Nephron progenitor cell (in vitro differentiated cells): Measurements from ENCODE around the gene COL4A2.

ENCODE experiments used
- DNase-seq: peaks from one replicate; pipeline ENCODE4 v3.0.0; 2021
- H3K27ac Mint-ChIP-seq: 2 replicates; pipeline ENCODE4 v1.8.0; 2021; ENCODE audit warnings: mild to moderate bottlenecking, moderate library complexity, mixed read lengths
- H3K27me3 Mint-ChIP-seq: 2 replicates; pipeline ENCODE4 v1.8.0; 2021; ENCODE audit warnings: mild to moderate bottlenecking, low read depth, mixed read lengths; ENCODE audit not compliant: poor library complexity
- H3K36me3 Mint-ChIP-seq: 2 replicates; pipeline ENCODE4 v1.8.0; 2021; ENCODE audit warnings: low read depth, mixed read lengths
- H3K4me1 Mint-ChIP-seq: 2 replicates; pipeline ENCODE4 v1.8.0; 2021; ENCODE audit warnings: mixed read lengths
- H3K4me3 Mint-ChIP-seq: 2 replicates; pipeline ENCODE4 v1.8.0; 2021; ENCODE audit warnings: mild to moderate bottlenecking, moderate library complexity, mixed read lengths
- H3K9me3 Mint-ChIP-seq: 2 replicates; pipeline ENCODE4 v1.8.0; 2021; ENCODE audit warnings: mild to moderate bottlenecking, moderate library complexity, mixed read lengths
- TF ChIP-seq, protein P1 (sequence below): fragments of 200-600 bp; sonication (generic); IDR thresholded peaks from 2 replicates; pipeline ENCODE4 v1.5.0; 2021; ENCODE audit warnings: antibody characterized with exemption

The COL4A2 gene

DNA sequence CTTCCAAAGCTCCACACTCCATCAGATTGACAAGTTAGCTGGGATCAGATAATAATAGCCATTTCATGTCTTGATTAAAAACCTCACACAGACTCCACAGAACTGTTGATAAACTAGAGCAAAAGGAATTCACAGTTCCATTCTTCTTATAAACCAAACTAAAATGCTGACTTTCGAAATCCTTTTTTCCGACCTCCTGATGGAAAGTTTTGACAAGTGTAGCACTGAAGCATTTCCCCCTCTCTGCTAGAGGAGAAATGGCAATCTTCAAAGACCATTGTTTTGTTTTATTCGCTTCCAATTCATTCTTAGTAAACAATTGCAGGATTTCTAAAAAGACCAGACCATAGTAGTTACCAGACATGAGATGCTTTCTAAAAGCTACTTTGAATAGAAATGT is 58.8 kb downstream of the COL4A2 start:
- peaks cover 47% of the 10 kb centered on the region for H3K36me3 Mint-ChIP-seq
- no peak for DNase-seq
- H3K4me1 Mint-ChIP-seq: peaks cover 21% of the 10 kb centered on the region
- H3K9me3 Mint-ChIP-seq: no peaks in the 10 kb centered on the region
- no peak overlapping the region for H3K27ac Mint-ChIP-seq
- H3K27me3 Mint-ChIP-seq: no peaks in the 10 kb centered on the region
- TF ChIP-seq, protein P1, sequence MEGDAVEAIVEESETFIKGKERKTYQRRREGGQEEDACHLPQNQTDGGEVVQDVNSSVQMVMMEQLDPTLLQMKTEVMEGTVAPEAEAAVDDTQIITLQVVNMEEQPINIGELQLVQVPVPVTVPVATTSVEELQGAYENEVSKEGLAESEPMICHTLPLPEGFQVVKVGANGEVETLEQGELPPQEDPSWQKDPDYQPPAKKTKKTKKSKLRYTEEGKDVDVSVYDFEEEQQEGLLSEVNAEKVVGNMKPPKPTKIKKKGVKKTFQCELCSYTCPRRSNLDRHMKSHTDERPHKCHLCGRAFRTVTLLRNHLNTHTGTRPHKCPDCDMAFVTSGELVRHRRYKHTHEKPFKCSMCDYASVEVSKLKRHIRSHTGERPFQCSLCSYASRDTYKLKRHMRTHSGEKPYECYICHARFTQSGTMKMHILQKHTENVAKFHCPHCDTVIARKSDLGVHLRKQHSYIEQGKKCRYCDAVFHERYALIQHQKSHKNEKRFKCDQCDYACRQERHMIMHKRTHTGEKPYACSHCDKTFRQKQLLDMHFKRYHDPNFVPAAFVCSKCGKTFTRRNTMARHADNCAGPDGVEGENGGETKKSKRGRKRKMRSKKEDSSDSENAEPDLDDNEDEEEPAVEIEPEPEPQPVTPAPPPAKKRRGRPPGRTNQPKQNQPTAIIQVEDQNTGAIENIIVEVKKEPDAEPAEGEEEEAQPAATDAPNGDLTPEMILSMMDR: no peak
- no peak overlapping the region for H3K4me3 Mint-ChIP-seq

DNA sequence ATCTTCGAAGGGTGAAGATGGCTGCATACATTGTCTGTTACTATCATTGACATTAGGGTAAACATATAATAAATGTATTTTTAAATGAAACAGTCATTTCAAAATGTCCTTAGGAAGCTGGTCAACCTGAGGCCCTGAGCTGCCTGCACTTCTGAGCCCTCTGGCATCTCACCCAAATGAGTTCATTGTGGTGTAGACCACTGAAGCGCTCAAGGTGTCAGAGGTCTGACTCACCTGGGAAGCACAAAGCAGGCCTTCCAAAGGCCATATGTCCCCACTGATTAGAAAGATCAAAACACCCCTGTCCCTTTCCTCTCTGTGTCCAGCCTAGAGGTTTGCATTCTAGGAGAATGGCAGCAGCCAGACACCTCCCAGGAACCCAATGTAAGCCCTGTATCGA is 59.6 kb downstream of the COL4A2 start:
- Mint-ChIP-seq H3K4me3 (no peak overlapping the region), H3K27ac (no peak overlapping the region), H3K36me3 (peaks cover 43% of the 10 kb centered on the region), H3K4me1 (peaks cover 27% of the 10 kb centered on the region), H3K9me3 (no peaks in the 10 kb centered on the region), H3K27me3 (peaks cover 2% of the 10 kb centered on the region)
- no peak for DNase-seq
- TF ChIP-seq, protein P1: no peak

DNA sequence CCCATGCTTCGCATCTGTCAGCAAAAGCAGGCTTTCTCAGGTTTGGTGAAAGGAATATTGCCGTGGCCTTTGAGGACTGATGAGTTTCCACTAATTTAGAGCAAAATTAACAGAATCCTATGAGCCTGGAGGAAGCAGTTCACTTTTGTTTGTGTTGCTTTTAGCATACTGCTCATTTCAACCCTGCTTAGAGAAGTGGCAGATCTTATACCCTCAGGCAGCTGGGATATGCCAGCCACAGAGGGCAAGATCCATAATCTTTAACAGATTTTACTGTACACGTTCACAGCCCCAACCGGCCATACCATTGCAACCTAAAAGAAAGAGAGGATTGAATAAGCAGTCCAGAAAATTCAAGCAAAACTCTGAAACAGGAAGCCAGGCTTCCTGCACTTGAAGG is 60.5 kb downstream of the COL4A2 start:
- H3K4me1 Mint-ChIP-seq: peaks cover 32% of the 10 kb centered on the region
- H3K27me3 Mint-ChIP-seq: peaks cover 3% of the 10 kb centered on the region
- H3K9me3 Mint-ChIP-seq: no peaks in the 10 kb centered on the region
- H3K36me3 Mint-ChIP-seq: peaks cover 35% of the 10 kb centered on the region
- no peak for DNase-seq
- TF ChIP-seq, protein P1: no peak
- no peak overlapping the region for H3K4me3 Mint-ChIP-seq
- H3K27ac Mint-ChIP-seq: no peak overlapping the region

DNA sequence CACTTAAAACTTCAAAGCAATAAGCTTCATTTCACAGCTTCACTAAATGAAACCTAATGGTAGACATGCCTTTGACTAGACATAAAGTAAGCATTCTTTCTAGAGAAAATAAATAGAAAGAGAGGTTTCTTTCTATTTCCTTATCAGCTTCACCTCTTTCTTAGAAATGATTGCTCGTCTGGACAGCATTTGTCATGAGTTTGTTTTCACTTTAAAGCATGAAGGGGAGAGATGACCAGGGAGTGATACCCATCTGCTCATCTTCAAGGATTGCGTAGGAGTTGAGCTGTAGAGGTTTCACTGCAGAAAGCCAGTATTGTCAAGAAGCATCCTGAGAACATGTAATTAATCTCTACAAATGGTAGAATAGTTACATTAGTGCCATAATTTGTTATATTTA is 61.3 kb downstream of the COL4A2 start:
- no peaks in the 10 kb centered on the region for H3K9me3 Mint-ChIP-seq
- peaks cover 3% of the 10 kb centered on the region for H3K27me3 Mint-ChIP-seq
- H3K4me1 Mint-ChIP-seq: peaks cover 28% of the 10 kb centered on the region
- peak overlapping the region; percentile 10 for H3K27ac Mint-ChIP-seq
- no peak overlapping the region for H3K4me3 Mint-ChIP-seq
- TF ChIP-seq, protein P1: no peak
- peaks cover 27% of the 10 kb centered on the region for H3K36me3 Mint-ChIP-seq
- DNase-seq: no peak

DNA sequence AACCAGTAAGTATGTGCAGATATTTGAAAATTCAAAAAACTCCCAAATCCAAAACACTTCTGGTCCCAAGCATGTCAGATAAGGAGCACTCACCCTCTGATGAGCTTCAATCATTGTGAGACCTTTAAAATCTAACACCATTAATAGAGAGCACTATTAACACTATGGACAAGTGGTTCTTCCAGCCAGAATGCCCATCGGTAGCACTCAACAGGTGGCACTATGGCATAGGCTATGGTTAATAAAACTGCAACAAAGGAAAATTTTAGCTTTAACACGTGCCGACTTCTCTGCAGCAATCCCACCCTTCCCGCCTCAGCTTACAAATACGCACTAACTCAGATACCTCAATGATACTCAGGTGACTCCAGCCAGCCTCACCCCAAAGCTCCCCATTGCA is 62.3 kb downstream of the COL4A2 start:
- H3K9me3 Mint-ChIP-seq: no peaks in the 10 kb centered on the region
- H3K4me3 Mint-ChIP-seq: no peak overlapping the region
- no peak for DNase-seq
- peaks cover 27% of the 10 kb centered on the region for H3K36me3 Mint-ChIP-seq
- peaks cover 3% of the 10 kb centered on the region for H3K27me3 Mint-ChIP-seq
- H3K4me1 Mint-ChIP-seq: peaks cover 31% of the 10 kb centered on the region
- TF ChIP-seq, protein P1: no peak
- no peak overlapping the region for H3K27ac Mint-ChIP-seq

DNA sequence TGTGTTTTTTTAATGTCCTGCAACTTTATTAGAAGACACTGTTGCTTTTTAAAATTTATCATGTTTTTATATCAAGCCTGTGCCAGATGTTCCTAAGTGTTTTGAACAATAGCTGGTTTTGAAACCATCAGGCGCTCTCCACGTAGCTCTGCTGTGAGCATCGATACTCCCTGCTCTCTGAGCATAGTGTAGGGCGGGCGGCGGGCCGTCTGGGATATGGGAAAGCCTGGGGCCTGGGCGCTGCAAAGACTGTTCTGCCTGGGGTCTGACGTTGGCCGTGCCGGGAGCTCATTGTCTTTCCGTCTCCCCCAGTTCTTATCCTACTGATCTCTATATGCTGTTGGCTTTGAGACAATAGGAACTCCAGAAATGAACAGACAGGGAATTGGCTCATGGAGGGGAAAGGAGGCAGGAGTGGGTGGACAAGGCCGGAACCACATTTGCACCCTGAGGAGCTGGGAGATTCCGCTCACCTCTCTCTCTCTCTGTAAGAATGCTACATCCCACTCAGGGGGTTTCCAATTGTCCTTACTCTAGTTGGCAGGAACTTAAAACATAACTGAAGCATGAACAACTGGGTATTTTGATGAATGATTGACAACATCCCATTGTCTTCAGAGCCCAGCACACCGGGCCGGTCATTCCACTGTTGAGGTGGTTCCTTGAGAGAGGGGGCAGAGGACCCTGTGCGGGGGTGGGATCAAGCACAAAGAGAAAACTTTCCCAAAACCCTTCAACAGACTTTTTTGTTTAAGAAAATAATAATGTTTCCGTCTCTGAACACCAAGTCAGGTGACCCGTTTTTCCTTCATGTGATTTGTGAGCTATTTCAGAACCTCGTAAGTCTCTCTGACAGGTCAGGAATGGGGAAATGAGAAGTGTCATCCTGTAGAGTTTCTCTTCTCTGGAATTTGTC is 64.7 kb downstream of the COL4A2 start:
- peaks cover 42% of the 10 kb centered on the region for H3K4me1 Mint-ChIP-seq
- no peaks in the 10 kb centered on the region for H3K9me3 Mint-ChIP-seq
- no peak overlapping the region for H3K4me3 Mint-ChIP-seq
- H3K27ac Mint-ChIP-seq: peak overlapping the region; percentile 93
- H3K27me3 Mint-ChIP-seq: peaks cover 3% of the 10 kb centered on the region
- TF ChIP-seq, protein P1: no peak
- peaks cover 19% of the 10 kb centered on the region for H3K36me3 Mint-ChIP-seq
- no peak for DNase-seq
